ACHN (cell line): ENCODE results near the gene PSMC2.
"Not testable (repeated sequence)": the region's sequence is repeated elsewhere in the genome, so short reads cannot be mapped to it uniquely, and the experiment has no call there.

Experiments used
- DNase-seq: peaks from one replicate; pipeline ENCODE4 v3.0.0-alpha.2; 2015
- in situ Hi-C: cut with HindIII; loops from 2 replicates; pipeline ENCODE4 v1.10.0; 2017; ENCODE audit warnings: low sequenced_read_pairs, low pct_ligation_motif_present, low pct_unique_long_range_greater_than_20kb

Gene PSMC2

DNA sequence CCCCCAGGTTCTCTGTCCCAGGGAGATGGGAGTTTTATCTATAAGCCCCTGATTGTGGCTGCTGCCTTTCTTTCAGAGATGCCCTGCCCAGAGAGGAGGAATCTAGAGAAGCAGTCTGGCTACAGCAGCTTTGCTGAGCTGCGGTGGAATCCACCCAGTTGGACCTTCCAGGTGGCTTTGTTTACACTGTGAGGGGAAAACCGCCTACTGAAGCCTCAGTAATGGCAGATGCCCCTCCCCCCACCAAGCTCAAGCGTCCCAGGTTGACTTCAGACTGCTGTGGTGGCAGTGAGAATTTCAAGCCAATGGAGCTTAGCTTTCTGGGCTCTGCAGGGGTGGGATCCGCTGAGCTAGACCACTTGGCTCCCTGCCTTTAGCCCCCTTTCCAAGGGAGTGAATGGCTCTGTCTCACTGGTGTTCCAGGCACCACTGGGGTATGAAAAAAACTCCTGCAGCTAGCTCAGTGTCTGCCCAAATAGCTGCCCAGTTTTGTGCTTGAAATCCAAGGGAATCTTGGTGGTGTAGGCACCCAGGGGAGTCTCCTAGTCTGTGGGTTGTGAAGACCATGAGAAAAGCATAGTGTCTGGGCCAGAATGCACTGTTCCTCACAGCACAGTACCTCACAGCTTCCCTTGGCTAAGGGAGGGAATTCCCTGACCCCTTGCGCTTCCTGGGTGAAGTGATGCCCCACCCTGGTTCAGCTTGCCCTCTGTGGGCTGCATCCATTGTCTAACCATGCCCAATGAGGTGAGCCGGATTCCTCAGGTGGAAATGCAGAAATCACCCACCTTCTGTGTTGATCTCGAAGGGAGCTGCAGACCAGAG lies 58.6 kb downstream of the PSMC2 start:
- DNase-seq, in situ Hi-C loops: not testable (repeated sequence)

DNA sequence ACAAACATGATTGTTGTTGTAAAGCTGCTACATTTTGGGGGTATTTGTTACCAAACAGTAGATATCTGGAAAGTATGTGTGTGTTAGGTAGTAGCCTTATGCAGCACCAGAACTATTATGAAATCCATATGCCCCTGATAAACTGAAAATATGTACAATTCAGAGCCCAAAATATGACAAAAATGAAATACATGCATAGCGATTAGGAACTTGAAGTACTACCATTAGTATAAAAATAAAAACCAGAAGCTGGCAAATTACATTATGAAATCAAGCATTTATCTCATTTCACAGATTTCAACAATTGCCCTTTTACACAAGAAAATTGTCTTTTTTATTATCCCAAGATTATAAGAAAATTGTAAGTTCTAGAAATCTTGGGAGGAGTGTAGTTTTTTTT lies 64.7 kb downstream of the PSMC2 start:
- in situ Hi-C loops: no loop called here
- no peak for DNase-seq

DNA sequence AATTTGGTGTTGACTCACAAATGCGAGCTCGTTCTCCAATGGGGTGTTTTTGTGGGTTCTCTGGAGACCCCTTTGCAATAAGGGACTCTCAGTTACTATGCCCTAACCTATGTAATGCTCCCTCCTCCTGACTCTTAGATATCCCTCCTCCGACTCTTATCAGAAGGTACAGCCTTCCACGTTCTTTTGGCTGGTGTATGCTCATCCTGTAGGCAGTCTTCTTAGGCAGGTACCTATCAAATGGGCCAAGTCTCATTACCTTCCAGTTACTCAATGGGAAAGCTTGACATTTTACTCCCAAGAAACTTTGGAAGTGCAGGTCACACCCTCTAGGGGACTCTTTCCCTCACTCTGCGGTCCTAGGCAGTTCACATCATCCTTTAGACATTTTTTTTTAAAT lies 66.0 kb downstream of the PSMC2 start:
- in situ Hi-C loops: no loop called here
- DNase-seq: no peak

DNA sequence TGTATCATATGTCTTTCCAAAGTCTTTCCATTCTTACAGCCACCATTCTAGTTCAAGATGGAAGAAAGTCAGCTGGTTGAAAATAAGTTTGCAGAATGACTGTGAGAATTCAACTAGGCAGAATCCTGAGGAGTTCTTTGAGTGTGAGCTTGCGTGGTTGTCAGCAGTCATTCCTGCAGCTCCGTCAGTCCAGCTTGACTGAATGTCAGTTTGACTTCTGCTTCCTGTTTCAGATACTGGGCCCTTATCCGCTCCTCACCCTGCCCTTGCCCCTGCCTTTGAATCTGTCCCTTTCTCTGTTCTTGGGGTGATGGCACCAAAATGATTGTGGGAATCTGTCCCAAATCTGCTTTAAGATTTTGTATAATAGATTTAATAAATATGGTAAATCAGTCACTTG lies 70.8 kb downstream of the PSMC2 start:
- DNase-seq: no peak
- in situ Hi-C loops: no loop called here
